SK-N-SH treated with all-trans-retinoic acid at 6 μM for 48 hours (cell line): Measurements from ENCODE around the gene CLMN.

Source experiments
- ARNTL ChIP-seq: fragments of 450-650 bp; formaldehyde crosslinking; IDR thresholded peaks from 2 replicates; pipeline ENCODE4 v1.5.0; 2020; ENCODE audit warnings: low read depth, mild to moderate bottlenecking, moderate library complexity, borderline replicate concordance
- ESRRG ChIP-seq: fragments of 250-450 bp; sonication (Bioruptor Pico); IDR thresholded peaks from 2 replicates; pipeline ENCODE4 v1.6.1; 2021; ENCODE audit warnings: mild to moderate bottlenecking
- GLIS3 ChIP-seq: fragments of 250-450 bp; sonication (Bioruptor Pico); IDR thresholded peaks from 2 replicates; pipeline ENCODE4 v1.5.0; 2020; ENCODE audit warnings: mild to moderate bottlenecking, moderate library complexity
- ZFP3 ChIP-seq: fragments of 250-450 bp; sonication (Bioruptor Pico); IDR thresholded peaks from 2 replicates; pipeline ENCODE4 v1.5.0; 2020; ENCODE audit warnings: mild to moderate bottlenecking, moderate library complexity
- TF ChIP-seq, protein P1 (sequence below): fragments of 250-450 bp; sonication (Bioruptor Pico); IDR thresholded peaks from 2 replicates; pipeline ENCODE4 v1.8.0; 2020; ENCODE audit warnings: mild to moderate bottlenecking, moderate library complexity, borderline replicate concordance

DNA sequence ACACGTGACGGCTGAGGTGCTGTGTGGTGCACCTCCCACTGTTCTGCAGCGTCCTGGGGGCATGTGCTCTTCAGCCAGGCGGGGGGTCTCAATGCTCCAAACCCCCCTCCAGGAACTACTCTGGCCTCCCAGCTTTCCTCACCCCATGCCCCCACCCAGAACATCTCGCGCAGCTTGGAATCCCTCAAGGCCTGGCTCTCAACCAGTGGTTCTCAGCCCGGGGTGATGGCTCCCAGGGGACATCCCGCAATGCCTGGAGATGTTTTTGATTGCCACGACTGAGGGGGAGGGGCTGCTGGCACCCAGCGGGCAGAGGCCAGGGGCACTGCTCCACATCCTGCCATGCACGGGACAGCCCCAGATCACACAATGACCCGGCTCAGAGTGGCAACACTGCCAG is 83.5 kb downstream of the CLMN start:
- TF ChIP-seq ESRRG (CRISPR knock-in tag) (no peak), ARNTL (no peak), GLIS3 (no peak), ZFP3 (CRISPR knock-in tag) (no peak)
- TF ChIP-seq, protein P1, sequence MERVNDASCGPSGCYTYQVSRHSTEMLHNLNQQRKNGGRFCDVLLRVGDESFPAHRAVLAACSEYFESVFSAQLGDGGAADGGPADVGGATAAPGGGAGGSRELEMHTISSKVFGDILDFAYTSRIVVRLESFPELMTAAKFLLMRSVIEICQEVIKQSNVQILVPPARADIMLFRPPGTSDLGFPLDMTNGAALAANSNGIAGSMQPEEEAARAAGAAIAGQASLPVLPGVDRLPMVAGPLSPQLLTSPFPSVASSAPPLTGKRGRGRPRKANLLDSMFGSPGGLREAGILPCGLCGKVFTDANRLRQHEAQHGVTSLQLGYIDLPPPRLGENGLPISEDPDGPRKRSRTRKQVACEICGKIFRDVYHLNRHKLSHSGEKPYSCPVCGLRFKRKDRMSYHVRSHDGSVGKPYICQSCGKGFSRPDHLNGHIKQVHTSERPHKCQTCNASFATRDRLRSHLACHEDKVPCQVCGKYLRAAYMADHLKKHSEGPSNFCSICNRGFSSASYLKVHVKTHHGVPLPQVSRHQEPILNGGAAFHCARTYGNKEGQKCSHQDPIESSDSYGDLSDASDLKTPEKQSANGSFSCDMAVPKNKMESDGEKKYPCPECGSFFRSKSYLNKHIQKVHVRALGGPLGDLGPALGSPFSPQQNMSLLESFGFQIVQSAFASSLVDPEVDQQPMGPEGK (CRISPR knock-in tag): no peak
